ENCODE measurements around the gene SLC5A5. TPM values are rescaled to one million over a fixed set of nuclear protein-coding genes. Genes with fewer than 3 reads are reported as not detected.

The SLC5A5 gene
- total RNA-seq, 1 donor from 2014 or later: not detected

Other genes starting within 250 kb of the SLC5A5 start
- gene UNC13A, start 183.6 kb upstream of the SLC5A5 start, total RNA-seq: 0.03 and 0.05 TPM in 2 replicates
- 20.4 and 24.5 TPM in 2 replicates for gene MAP1S, start 152.5 kb upstream of the SLC5A5 start, total RNA-seq
- 0.05 TPM in 1 of 2 replicates, not detected in the other for gene FCHO1, start 120.5 kb upstream of the SLC5A5 start, total RNA-seq
- gene B3GNT3, start 76.8 kb upstream of the SLC5A5 start, total RNA-seq: not detected in 2 replicates
- gene INSL3, start 50.4 kb upstream of the SLC5A5 start, total RNA-seq: not detected in 2 replicates
- gene JAK3, start 24.0 kb upstream of the SLC5A5 start, total RNA-seq: 0.47 TPM in 1 of 2 replicates, not detected in the other
- 777 and 810 TPM in 2 replicates for gene RPL18A, start 12.0 kb upstream of the SLC5A5 start, total RNA-seq
- gene CCDC124, start 61.1 kb downstream of the SLC5A5 start, total RNA-seq: 56.5 and 61.3 TPM in 2 replicates
- gene KCNN1, start 95.2 kb downstream of the SLC5A5 start, total RNA-seq: not detected in 2 replicates
- 3.8 and 6.3 TPM in 2 replicates for gene ARRDC2, start 136.2 kb downstream of the SLC5A5 start, total RNA-seq
- not detected in 2 replicates for gene IL12RB1, start 215.0 kb downstream of the SLC5A5 start, total RNA-seq
- gene MAST3, start 225.8 kb downstream of the SLC5A5 start, total RNA-seq: 5.8 and 6.2 TPM in 2 replicates

Measured in myocyte (in vitro differentiated cells).